Stimulated activated CD8-positive, alpha-beta memory T cell treated with anti-CD3 and anti-CD28 coated beads, Interleukin-7, amount 100 ng/mL, for 4 hours (primary cell): ENCODE results near the gene OTUD4.
"Not testable (repeated sequence)": the region's sequence is repeated elsewhere in the genome, so short reads cannot be mapped to it uniquely, and the experiment has no call there.

ENCODE experiments used
- DNase-seq, 2 donors: peaks; one replicate each; pipeline ENCODE4 v3.0.0-alpha.2; 2020; ENCODE audit warnings: low read depth in 2 of 2

The OTUD4 gene

GRCh38 chr4:145178740-145179280 is 1.6 kb downstream of the OTUD4 start:
- no peak for DNase-seq

- no peak for DNase-seq
Measured at GRCh38 chr4:145177906-145178538, 2.4 kb downstream of the OTUD4 start.

- no peak for DNase-seq
Measured at GRCh38 chr4:145177511-145177905, 2.9 kb downstream of the OTUD4 start.

DNA sequence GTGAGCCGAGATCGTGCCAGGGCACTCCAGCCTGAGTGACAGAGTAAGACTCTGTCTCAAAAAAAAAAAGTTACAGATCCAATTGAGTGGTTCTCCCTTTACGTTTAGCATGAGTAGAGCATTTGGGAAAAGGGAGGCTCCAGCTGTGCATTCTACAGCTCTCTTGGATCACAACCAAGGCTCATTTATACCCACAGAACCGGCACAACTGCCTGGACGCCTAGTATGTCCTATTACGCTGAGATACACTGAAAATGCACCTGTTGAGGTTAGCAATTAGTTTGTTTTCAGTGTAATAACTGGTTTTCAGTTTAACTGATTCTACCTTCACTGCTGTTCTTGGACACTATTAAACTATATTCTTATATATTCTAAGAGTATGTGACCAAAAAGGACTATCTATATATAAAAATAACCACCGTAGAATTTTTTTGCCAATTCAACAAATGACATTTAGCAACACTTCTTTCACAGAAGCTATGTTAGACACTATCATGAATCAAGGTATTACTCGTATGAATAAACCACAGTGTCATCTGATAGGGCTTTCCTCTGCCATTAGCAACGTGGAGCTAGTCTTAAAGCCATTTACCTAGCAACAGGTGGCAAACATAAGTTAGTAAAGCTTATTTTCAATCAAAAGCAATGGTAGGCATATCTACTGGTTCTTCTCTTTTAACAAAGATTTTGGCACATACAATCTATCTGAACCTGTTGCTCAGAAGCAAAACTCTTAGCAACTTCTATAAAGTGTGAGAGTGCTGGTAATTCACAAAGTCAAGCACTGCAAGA is 3.6 kb downstream of the OTUD4 start:
- DNase-seq = no peak

GRCh38 chr4:145171911-145172310 is 8.5 kb downstream of the OTUD4 start:
- DNase-seq = no peak

DNA sequence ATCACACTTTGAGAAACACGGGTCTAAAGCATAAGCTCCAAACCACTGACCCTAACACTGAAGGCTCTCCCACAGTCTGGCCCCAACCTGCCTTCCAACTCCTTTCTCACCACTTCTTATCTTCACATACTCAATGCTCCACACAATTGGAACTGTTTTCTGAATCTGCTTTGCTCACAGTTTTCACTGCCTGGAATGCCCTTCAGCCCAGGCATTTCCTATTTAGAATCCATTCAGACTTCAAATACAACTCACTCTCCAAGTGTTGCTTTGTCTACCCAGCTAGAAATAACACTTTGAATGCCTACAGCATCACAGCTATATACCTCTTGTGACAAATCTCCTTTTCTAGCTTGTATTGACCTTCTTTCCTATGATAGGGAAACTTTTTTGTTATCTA is 10.2 kb downstream of the OTUD4 start:
- DNase-seq = no peak

DNA sequence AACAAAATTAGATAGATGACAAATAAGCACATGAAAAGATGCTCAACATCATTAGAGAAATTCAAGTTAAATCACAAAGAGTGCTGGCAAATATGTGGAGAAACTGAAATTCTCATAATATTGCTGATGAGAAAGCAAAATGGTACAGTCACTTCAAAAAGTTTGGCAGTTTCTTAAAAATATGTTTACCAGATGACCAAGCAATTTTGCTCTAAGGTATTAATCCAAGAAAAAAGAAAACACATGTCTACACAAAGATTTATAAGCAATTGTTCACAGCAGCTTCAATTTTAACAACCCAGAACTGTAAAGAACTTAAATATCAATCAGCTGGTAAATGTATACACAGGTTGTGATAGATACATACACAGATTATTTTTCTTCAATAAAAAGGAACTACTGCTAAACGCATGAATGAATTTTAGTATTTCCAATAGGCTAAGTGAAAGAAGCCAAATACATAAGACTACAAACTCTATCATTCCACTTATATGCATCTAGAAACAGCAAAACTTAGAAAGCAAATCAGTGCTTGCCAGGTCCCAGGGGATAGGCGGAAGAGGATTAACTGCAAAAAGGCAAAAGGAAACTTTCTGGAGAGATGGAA is 11.7 kb downstream of the OTUD4 start:
- no peak for DNase-seq

DNA sequence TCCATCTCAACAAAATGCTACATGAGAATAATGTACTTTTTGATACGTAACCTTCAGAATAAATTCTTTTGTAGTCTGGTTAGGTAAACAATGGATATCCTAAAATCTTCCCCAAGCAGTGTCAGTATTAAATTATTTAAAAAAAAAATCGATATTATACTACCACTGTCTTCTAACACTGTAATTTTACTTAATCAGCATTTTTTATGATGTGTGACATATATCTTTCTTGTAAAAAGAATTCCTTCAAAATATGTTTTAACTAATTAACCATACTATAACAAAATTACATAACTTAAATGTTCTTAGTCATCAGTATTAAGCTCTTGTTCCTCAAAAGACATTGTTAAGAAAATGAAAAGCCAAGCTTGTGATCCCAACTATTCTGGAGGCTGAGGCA is 12.5 kb downstream of the OTUD4 start:
- DNase-seq = no peak

DNA sequence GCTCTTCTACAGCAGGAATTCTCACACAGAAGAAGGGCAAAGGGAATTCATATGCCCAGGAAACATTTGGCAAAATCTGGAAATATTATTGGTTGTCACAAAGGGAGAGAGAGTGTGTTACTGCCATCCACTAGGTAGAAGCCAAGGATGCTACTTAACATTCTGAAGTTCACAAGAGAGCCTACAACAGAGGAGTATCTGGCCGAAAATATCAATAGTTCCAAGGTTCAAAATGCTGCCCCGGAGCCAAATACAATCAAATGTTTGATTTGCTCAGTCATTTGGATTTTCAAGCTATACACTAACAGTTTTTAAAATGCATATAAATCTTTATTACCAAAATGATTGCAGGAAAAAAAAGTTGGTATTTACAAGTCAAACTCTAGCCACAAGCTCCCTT is 18.8 kb downstream of the OTUD4 start:
- DNase-seq = no peak

GRCh38 chr4:145156986-145157385 is 23.4 kb downstream of the OTUD4 start:
- DNase-seq = no peak

DNA sequence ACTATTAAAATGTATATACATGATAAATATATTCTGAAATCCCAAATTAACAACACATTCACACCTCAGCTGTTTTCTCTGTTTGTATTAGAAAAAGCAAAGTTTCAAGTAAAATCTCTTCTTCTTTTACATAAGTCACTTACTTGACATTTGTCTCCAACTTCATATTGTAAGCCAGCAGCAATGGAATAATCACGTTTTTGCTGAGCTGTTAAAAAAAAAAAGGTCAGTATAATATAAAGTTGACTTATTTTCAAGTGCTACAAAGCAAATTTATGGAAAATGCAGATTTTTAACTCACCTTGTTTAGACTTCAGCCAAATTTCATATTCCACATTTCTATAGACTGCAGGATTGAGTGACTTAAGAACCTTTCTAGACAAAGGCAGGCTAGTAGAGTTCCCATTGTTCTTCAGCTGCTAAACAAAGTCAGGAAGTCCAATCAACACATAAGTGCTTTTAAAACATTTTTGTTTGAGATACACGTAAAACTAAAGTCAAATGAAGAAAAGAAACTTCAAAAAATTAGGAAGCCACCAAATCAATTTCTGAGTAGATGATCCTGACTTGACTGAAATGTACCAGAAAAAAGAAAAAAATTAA is 25.0 kb downstream of the OTUD4 start:
- DNase-seq = no peak

DNA sequence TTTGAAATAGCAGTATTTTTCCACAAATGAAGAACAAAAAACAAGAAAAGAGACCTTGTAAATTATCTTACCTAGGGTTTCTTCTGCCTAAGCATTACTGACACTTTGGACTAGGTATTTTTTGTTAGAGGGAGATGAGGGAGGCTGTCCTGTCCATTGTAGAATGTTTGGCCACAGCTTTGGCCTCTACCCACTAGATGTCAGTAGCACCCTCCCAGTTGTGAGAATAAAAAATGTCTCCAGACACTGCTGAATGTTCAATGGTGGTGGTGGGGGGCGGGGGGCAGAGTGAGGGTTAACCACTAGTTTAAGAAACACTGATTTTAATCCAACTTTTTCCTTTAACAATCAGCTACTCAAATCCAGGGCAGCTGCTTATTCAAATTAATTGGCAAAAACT is 25.8 kb downstream of the OTUD4 start:
- DNase-seq = no peak

- no peak for DNase-seq
Measured at GRCh38 chr4:145153904-145154298, 26.5 kb downstream of the OTUD4 start.

- DNase-seq = no peak
Measured at GRCh38 chr4:145153181-145153903, 27.0 kb downstream of the OTUD4 start.

DNA sequence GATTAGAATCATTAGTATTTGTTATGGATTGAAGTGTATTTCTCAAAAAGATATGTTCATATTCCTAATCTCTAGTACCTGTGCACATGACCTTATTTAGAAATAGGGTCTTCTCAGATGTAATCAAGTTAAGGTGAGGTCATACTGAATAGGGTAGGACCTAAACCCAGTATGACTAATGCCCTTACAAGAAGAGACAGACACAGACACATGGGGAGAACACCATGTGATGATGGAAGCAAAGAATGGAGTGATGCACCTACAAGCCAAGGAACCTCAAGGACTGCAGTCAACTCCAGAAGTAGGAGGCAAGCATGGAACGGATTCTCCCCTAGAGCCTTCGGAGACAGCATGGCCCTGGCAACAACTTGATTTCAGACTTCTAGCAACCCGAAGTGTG is 31.4 kb downstream of the OTUD4 start:
- DNase-seq = no peak

DNA sequence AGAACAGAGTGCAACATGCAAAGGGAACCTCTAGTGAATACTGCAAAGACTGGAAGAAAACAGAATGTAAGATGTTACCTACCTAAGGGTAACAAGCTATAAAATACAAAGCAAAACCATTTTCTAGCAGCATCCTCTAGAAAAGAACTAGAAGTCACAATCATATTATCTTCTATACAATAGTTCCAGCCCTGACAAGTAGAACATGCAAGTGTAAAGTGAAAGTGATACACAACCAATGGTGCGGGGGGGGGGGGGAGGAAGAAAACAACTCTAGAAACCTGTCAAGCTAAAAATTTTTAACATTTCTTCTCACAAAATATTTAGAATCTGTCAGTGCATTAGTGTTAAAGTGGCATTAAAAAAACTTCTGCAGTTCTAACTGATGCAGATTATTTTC is 44.2 kb downstream of the OTUD4 start:
- not testable (repeated sequence) for DNase-seq

- no peak for DNase-seq
Measured at GRCh38 chr4:145132511-145133098, 47.8 kb downstream of the OTUD4 start.

- DNase-seq = no peak
Measured at GRCh38 chr4:145131848-145132247, 48.5 kb downstream of the OTUD4 start.

DNA sequence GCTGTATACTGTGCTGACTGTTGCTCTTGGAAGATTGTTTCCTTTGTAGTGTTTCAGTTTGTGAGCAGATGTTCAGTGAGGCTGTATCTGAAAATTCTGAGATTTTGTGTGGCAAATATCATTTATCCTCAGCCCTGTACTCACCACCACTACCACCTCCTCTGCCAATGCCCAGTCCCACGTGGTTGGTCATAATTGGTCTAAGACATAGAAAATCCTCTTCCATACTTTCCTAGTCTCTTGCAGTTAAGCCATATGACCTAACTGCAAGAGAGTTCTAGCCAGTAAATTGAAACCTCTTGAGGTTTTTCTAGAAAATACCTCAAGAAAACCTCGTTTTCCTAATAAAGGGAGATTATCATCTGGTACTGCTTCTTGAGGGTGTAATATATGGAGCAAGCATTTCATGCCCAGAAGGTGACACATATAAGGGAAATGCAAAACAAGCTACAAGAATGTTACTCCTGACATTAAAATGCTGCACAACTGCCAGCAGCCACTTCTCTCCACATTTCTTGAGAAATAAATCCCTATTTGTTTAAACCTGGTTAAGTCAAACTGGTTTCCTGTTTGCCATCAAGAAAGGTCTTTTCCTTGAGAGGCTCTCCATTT is 49.5 kb downstream of the OTUD4 start:
- DNase-seq = no peak

- DNase-seq = no peak
Measured at GRCh38 chr4:145130130-145130529, 50.3 kb downstream of the OTUD4 start.

- DNase-seq = no peak
Measured at GRCh38 chr4:145125396-145125795, 55.0 kb downstream of the OTUD4 start.
